Measurements from ENCODE around the gene RGMA. TPM values are rescaled to one million over a fixed set of nuclear protein-coding genes. Genes with fewer than 3 reads are reported as not detected.
A peak's percentile ranks its signal among the peaks of the same experiment; 100 is the strongest.

The RGMA gene
- total RNA-seq, 1 donor: 6.1 TPM

GRCh38 chr15:93087825-93088199 lies 1.2 kb downstream of the RGMA start:
- DNase-seq (ENCODE audit: low read depth): peak; percentile 73
- peak; percentile 93 for TF ChIP-seq CTCF (IDR thresholded peaks at IDR 0.05; ENCODE audit: insufficient read depth, low read length)
- no peak overlapping the region for H3K4me3 ChIP-seq (ENCODE audit: low read depth, low read length)

GRCh38 chr15:93086791-93087190 lies 2.2 kb downstream of the RGMA start:
- H3K4me3 ChIP-seq (ENCODE audit: low read depth, low read length): no peak overlapping the region
- no peak for DNase-seq (ENCODE audit: low read depth)
- TF ChIP-seq CTCF (IDR thresholded peaks at IDR 0.05; ENCODE audit: insufficient read depth, low read length): no peak

GRCh38 chr15:93085692-93086091 lies 3.3 kb downstream of the RGMA start:
- TF ChIP-seq CTCF (IDR thresholded peaks at IDR 0.05; ENCODE audit: insufficient read depth, low read length): no peak
- DNase-seq (ENCODE audit: low read depth): no peak

GRCh38 chr15:93082861-93083260 lies 6.2 kb downstream of the RGMA start:
- no peak overlapping the region for H3K4me3 ChIP-seq (ENCODE audit: low read depth, low read length)
- DNase-seq (ENCODE audit: low read depth): no peak
- no peak for TF ChIP-seq CTCF (IDR thresholded peaks at IDR 0.05; ENCODE audit: insufficient read depth, low read length)

More at GRCh38 chr15:93085692-93086091, 3.3 kb downstream of the RGMA start:
- H3K4me3 ChIP-seq (ENCODE audit: low read depth, low read length): no peak overlapping the region

- TF ChIP-seq CTCF (IDR thresholded peaks at IDR 0.05; ENCODE audit: insufficient read depth, low read length): no peak
- no peak overlapping the region for H3K4me3 ChIP-seq (ENCODE audit: low read depth, low read length)
- no peak for DNase-seq (ENCODE audit: low read depth)
These were observed 7.6 kb downstream of the RGMA start for GRCh38 chr15:93081399-93081798.

- DNase-seq (ENCODE audit: low read depth): no peak
- H3K4me3 ChIP-seq (ENCODE audit: low read depth, low read length): no peak overlapping the region
- no peak for TF ChIP-seq CTCF (IDR thresholded peaks at IDR 0.05; ENCODE audit: insufficient read depth, low read length)
These were observed 8.6 kb downstream of the RGMA start for GRCh38 chr15:93080451-93080850.

- no peak for TF ChIP-seq CTCF (IDR thresholded peaks at IDR 0.05; ENCODE audit: insufficient read depth, low read length)
- no peak for DNase-seq (ENCODE audit: low read depth)
- no peak overlapping the region for H3K4me3 ChIP-seq (ENCODE audit: low read depth, low read length)
These were observed 12.1 kb downstream of the RGMA start for GRCh38 chr15:93076875-93077274.
